ENCODE measurements around the gene PGGHG. TPM values are rescaled to one million over a fixed set of nuclear protein-coding genes. Genes with fewer than 3 reads are reported as not detected.

PGGHG gene
- total RNA-seq, 5 donors from 2014 or later (not counting 1 experiment from before 2014, with no cell fraction given): 252 to 818 (median 459) TPM

Other genes with a start within 250 kb of the PGGHG start
- not detected for gene SCGB1C1, start 96.0 kb upstream of the PGGHG start, total RNA-seq
- 100 to 1,000 TPM in 3 of 5 donors, 10 to 100 TPM in 2; 68.4 to 106 (median 102) TPM for gene BET1L, start 81.7 kb upstream of the PGGHG start, total RNA-seq
- gene RIC8A, start 81.4 kb upstream of the PGGHG start, total RNA-seq: 100 to 1,000 TPM in 4 of 5 donors, 10 to 100 TPM in 1; 87.4 to 151 (median 117) TPM
- 10 to 100 TPM; 22.0 to 33.0 (median 26.3) TPM for gene SIRT3, start 52.8 kb upstream of the PGGHG start, total RNA-seq
- 100 to 1,000 TPM in 4 of 5 donors, 10 to 100 TPM in 1; 74.0 to 115 (median 108) TPM for gene PSMD13, start 52.1 kb upstream of the PGGHG start, total RNA-seq
- 10 to 100 TPM in 3 of 5 donors, 1 to 10 TPM in 2; 6.7 to 27.7 (median 20.9) TPM for gene NLRP6, start 10.7 kb upstream of the PGGHG start, total RNA-seq
- not detected for gene IFITM5, start 10.4 kb downstream of the PGGHG start, total RNA-seq
- 100 to 1,000 TPM; 276 to 654 (median 359) TPM for gene IFITM2, start 18.7 kb downstream of the PGGHG start, total RNA-seq
- gene IFITM1, start 24.9 kb downstream of the PGGHG start, total RNA-seq: 100 to 1,000 TPM; 201 to 427 (median 243) TPM
- gene IFITM3, start 31.7 kb downstream of the PGGHG start, total RNA-seq: 10 to 100 TPM in 4 of 5 donors, 1 to 10 TPM in 1; 2.1 to 35.5 (median 17.6) TPM
- 1 to 10 TPM; 1.7 to 5.6 (median 2.8) TPM for gene B4GALNT4, start 80.4 kb downstream of the PGGHG start, total RNA-seq
- under 1 TPM in 4 of 5 donors, not detected in 1; 0.32 to 0.85 (median 0.47) TPM for gene PKP3, start 105.1 kb downstream of the PGGHG start, total RNA-seq
- gene SIGIRR, start 125.9 kb downstream of the PGGHG start, total RNA-seq: 100 to 1,000 TPM; 395 to 488 (median 460) TPM
- 100 to 1,000 TPM; 103 to 128 (median 120) TPM for gene ANO9, start 152.9 kb downstream of the PGGHG start, total RNA-seq
- gene PTDSS2, start 161.2 kb downstream of the PGGHG start, total RNA-seq: 10 to 100 TPM; 22.4 to 33.5 (median 28.7) TPM
- gene RNH1, start 218.1 kb downstream of the PGGHG start, total RNA-seq: 100 to 1,000 TPM; 126 to 141 (median 131) TPM
- gene HRAS, start 246.4 kb downstream of the PGGHG start, total RNA-seq: 10 to 100 TPM; 27.6 to 53.4 (median 47.6) TPM
- gene LRRC56, start 248.4 kb downstream of the PGGHG start, total RNA-seq: 1 to 10 TPM; 3.4 to 6.1 (median 5.6) TPM

All from T-cell (primary cell).